HG02938 (cell line): ENCODE data around the gene SCRN3.
"Not testable (repeated sequence)": the region's sequence is repeated elsewhere in the genome, so short reads cannot be mapped to it uniquely, and the experiment has no call there.

Source experiments
- ATAC-seq: cut with Tn5 transposase; IDR thresholded peaks from one replicate; pipeline ENCODE4 v1.9.1; 2021; ENCODE audit warnings: mild to moderate bottlenecking, moderate library complexity; ENCODE audit not compliant: unreplicated experiment

The SCRN3 gene

GRCh38 chr2:174395284-174395968 is at the start of gene SCRN3:
TSS of gene SCRN3 (plus strand) at chr2:174395730. CDS start at chr2:174398284, 2,554 bp downstream.
- ATAC-seq, result peak; percentile 94

GRCh38 chr2:174350018-174350417 is 45.5 kb upstream of the SCRN3 start:
- no peak for ATAC-seq

GRCh38 chr2:174350593-174351181 is 44.8 kb upstream of the SCRN3 start:
- ATAC-seq, result no peak

- ATAC-seq, result no peak
Observed at GRCh38 chr2:174353004-174353403, 42.5 kb upstream of the SCRN3 start.

GRCh38 chr2:174356347-174356746 is 39.2 kb upstream of the SCRN3 start:
- ATAC-seq, result no peak

GRCh38 chr2:174359663-174360062 is 35.9 kb upstream of the SCRN3 start:
- not testable (repeated sequence) for ATAC-seq

GRCh38 chr2:174362949-174363348 is 32.6 kb upstream of the SCRN3 start:
- no peak for ATAC-seq

- not testable (repeated sequence) for ATAC-seq
Observed at GRCh38 chr2:174363492-174364225, 31.9 kb upstream of the SCRN3 start.

GRCh38 chr2:174364628-174365027 is 30.9 kb upstream of the SCRN3 start:
- no peak for ATAC-seq

- ATAC-seq, result no peak
Observed at GRCh38 chr2:174365571-174365970, 30.0 kb upstream of the SCRN3 start.

GRCh38 chr2:174368691-174369090 is 26.8 kb upstream of the SCRN3 start:
- ATAC-seq, result no peak

- no peak for ATAC-seq
Observed at GRCh38 chr2:174376967-174377366, 18.6 kb upstream of the SCRN3 start.

- no peak for ATAC-seq
Observed at GRCh38 chr2:174383796-174384195, 11.7 kb upstream of the SCRN3 start.

GRCh38 chr2:174385201-174385600 is 10.3 kb upstream of the SCRN3 start:
- ATAC-seq, result no peak

GRCh38 chr2:174388706-174389105 is 6.8 kb upstream of the SCRN3 start:
- not testable (repeated sequence) for ATAC-seq

- no peak for ATAC-seq
Observed at GRCh38 chr2:174389542-174389941, 6.0 kb upstream of the SCRN3 start.

GRCh38 chr2:174390303-174390702 is 5.2 kb upstream of the SCRN3 start:
- not testable (repeated sequence) for ATAC-seq

- no peak for ATAC-seq
Observed at GRCh38 chr2:174392706-174393105, 2.8 kb upstream of the SCRN3 start.

- ATAC-seq, result peak; percentile 35
Observed at GRCh38 chr2:174395969-174396630, 570 bp downstream of the SCRN3 start.

GRCh38 chr2:174397773-174398172 is 2.2 kb downstream of the SCRN3 start:
- no peak for ATAC-seq

- no peak for ATAC-seq
Observed at GRCh38 chr2:174399171-174399570, 3.6 kb downstream of the SCRN3 start.
